Fibroblast of peridontal ligament (primary cell): Measurements from ENCODE around the gene DEPDC1.
A peak's percentile ranks its signal among the peaks of the same experiment; 100 is the strongest.
"Not testable (repeated sequence)": the region's sequence is repeated elsewhere in the genome, so short reads cannot be mapped to it uniquely, and the experiment has no call there.

Experiments
- DNase-seq: peaks from one replicate; pipeline ENCODE4 v3.0.0-alpha.2; 2010; ENCODE audit errors: extremely low read depth

Gene DEPDC1

GRCh38 chr1:68496680-68497357 lies at the start of gene DEPDC1:
TSS of gene DEPDC1 (minus strand) at chr1:68497082. CDS start at chr1:68496999, 83 bp downstream.
- DNase-seq, result peak; percentile 90

GRCh38 chr1:68544651-68545050 lies 47.8 kb upstream of the DEPDC1 start:
- DNase-seq, result no peak

- no peak for DNase-seq
Observed at GRCh38 chr1:68542586-68542985, 45.7 kb upstream of the DEPDC1 start.

- DNase-seq, result no peak
Observed at GRCh38 chr1:68538941-68539340, 42.1 kb upstream of the DEPDC1 start.

- DNase-seq, result no peak
Observed at GRCh38 chr1:68528243-68528642, 31.4 kb upstream of the DEPDC1 start.

GRCh38 chr1:68525781-68526180 lies 28.9 kb upstream of the DEPDC1 start:
- no peak for DNase-seq

GRCh38 chr1:68521286-68521685 lies 24.4 kb upstream of the DEPDC1 start:
- no peak for DNase-seq

GRCh38 chr1:68516066-68516465 lies 19.2 kb upstream of the DEPDC1 start:
- DNase-seq, result no peak

GRCh38 chr1:68511254-68511653 lies 14.4 kb upstream of the DEPDC1 start:
- no peak for DNase-seq

- DNase-seq, result no peak
Observed at GRCh38 chr1:68506386-68506785, 9.5 kb upstream of the DEPDC1 start.

GRCh38 chr1:68503085-68503484 lies 6.2 kb upstream of the DEPDC1 start:
- DNase-seq, result no peak

GRCh38 chr1:68497358-68497698 lies 446 bp upstream of the DEPDC1 start:
- DNase-seq, result no peak

- no peak for DNase-seq
Observed at GRCh38 chr1:68495968-68496679, 758 bp downstream of the DEPDC1 start.

- no peak for DNase-seq
Observed at GRCh38 chr1:68495532-68495931, 1.4 kb downstream of the DEPDC1 start.

GRCh38 chr1:68493193-68493592 lies 3.7 kb downstream of the DEPDC1 start:
- no peak for DNase-seq

GRCh38 chr1:68492255-68492654 lies 4.6 kb downstream of the DEPDC1 start:
- not testable (repeated sequence) for DNase-seq

- no peak for DNase-seq
Observed at GRCh38 chr1:68490046-68490651, 6.7 kb downstream of the DEPDC1 start.

- no peak for DNase-seq
Observed at GRCh38 chr1:68485431-68486022, 11.4 kb downstream of the DEPDC1 start.

- no peak for DNase-seq
Observed at GRCh38 chr1:68484618-68485017, 12.3 kb downstream of the DEPDC1 start.

GRCh38 chr1:68481041-68481440 lies 15.8 kb downstream of the DEPDC1 start:
- no peak for DNase-seq

- no peak for DNase-seq
Observed at GRCh38 chr1:68479501-68479900, 17.4 kb downstream of the DEPDC1 start.

GRCh38 chr1:68478662-68479061 lies 18.2 kb downstream of the DEPDC1 start:
- DNase-seq, result no peak

- not testable (repeated sequence) for DNase-seq
Observed at GRCh38 chr1:68476626-68477025, 20.3 kb downstream of the DEPDC1 start.
